Measurements from ENCODE around the gene TMEM117. TPM values are rescaled to one million over a fixed set of nuclear protein-coding genes. Genes with fewer than 3 reads are reported as not detected.

Gene TMEM117
- total RNA-seq, 1 donor from 2014 or later: 22.1 TPM

DNA sequence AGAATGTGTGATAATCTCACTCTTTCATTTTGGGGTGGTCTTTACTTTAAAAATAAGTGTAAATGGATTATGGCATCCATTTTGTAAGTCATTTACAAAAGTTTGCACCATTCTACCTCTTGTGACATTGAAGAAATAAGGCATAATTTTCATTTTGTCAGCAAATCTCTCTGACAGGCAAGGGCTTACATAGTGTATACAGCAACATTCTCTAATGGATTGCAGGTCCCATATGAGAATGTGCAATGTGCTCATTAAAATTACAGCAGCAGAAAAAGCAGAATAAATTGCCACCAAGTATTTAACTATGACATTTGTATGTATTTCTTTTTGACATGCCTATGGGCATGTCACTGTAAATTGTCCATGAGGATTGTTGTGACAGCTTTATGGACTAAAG lies 223.6 kb downstream of the TMEM117 start:
- H3K27me3 ChIP-seq: no peaks in the 10 kb centered on the region
- intact Hi-C loops (cut with DNase I): no loop called here
- no peaks in the 10 kb centered on the region for H3K36me3 ChIP-seq

DNA sequence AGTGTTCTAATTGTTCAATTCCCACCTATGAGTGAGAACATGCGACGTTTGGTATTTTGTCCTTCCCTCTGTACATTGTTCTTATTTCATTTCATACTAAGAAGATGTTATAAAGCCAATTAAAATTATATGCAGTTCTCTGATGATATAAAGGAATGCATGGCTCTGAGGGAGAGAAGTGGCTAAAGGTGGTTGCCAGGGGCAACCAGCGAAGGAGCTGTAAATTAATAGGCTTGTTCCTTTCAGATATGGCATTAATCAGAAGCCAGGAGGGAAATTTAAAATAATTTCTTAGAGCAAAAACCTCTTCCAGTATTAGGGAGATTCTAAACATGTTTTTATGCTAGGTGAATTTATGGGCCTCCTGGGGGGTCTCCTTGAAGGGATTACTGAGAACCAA lies 227.8 kb downstream of the TMEM117 start:
- intact Hi-C loops (cut with DNase I): no loop called here
- DNase-seq (ENCODE audit: extremely low spot score in 2 of 2): no peak
- H3K9me3 ChIP-seq: no peaks in the 10 kb centered on the region
- H3K4me3 ChIP-seq: no peak overlapping the region
- no peaks in the 10 kb centered on the region for H3K27me3 ChIP-seq
- TF ChIP-seq POLR2AphosphoS5 (IDR thresholded peaks at IDR 0.05; ENCODE audit: insufficient read depth in 1 of 2, low read depth in 1 of 2) (no peak), POLR2A (IDR thresholded peaks at IDR 0.05) (no peak)
- TF ChIP-seq, protein P1, sequence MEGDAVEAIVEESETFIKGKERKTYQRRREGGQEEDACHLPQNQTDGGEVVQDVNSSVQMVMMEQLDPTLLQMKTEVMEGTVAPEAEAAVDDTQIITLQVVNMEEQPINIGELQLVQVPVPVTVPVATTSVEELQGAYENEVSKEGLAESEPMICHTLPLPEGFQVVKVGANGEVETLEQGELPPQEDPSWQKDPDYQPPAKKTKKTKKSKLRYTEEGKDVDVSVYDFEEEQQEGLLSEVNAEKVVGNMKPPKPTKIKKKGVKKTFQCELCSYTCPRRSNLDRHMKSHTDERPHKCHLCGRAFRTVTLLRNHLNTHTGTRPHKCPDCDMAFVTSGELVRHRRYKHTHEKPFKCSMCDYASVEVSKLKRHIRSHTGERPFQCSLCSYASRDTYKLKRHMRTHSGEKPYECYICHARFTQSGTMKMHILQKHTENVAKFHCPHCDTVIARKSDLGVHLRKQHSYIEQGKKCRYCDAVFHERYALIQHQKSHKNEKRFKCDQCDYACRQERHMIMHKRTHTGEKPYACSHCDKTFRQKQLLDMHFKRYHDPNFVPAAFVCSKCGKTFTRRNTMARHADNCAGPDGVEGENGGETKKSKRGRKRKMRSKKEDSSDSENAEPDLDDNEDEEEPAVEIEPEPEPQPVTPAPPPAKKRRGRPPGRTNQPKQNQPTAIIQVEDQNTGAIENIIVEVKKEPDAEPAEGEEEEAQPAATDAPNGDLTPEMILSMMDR (IDR thresholded peaks at IDR 0.05): no peak
- H3K36me3 ChIP-seq: no peaks in the 10 kb centered on the region
- H3K27ac ChIP-seq: no peak overlapping the region
- H3K4me1 ChIP-seq: no peaks in the 10 kb centered on the region

More for the DNA sequence above, 223.6 kb downstream of the TMEM117 start:
- Histone ChIP-seq H3K9me3 (no peaks in the 10 kb centered on the region), H3K4me1 (no peaks in the 10 kb centered on the region), H3K27ac (no peak overlapping the region), H3K4me3 (no peak overlapping the region)
- TF ChIP-seq, protein P1 (IDR thresholded peaks at IDR 0.05): no peak
- TF ChIP-seq POLR2AphosphoS5 (IDR thresholded peaks at IDR 0.05; ENCODE audit: insufficient read depth in 1 of 2, low read depth in 1 of 2) (no peak), POLR2A (IDR thresholded peaks at IDR 0.05) (no peak)
- DNase-seq (ENCODE audit: extremely low spot score in 2 of 2): no peak

DNA sequence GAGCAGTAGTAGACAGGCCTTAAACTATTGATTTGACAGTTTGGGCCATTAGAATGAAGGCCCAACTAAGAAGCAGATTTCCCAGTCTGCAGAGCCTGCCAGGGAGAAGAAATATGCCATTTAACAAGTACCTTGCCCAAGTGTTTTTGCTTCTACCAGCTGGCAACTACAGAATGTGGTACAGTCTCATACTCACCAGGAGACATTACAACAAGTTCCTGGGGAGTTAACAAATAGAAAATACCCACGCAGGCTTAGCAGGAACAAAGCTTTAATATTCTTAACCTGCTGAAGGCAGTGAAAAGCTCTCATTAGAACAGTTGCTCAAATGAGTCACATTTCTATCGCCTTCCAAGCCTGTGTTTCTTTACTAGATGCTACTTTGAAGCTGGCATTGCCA lies 241.0 kb downstream of the TMEM117 start:
- Histone ChIP-seq H3K27me3 (no peaks in the 10 kb centered on the region), H3K36me3 (no peaks in the 10 kb centered on the region), H3K27ac (no peak overlapping the region), H3K9me3 (no peaks in the 10 kb centered on the region), H3K4me1 (peaks cover 10% of the 10 kb centered on the region), H3K4me3 (no peak overlapping the region)
- no peak for TF ChIP-seq POLR2A (IDR thresholded peaks at IDR 0.05)
- TF ChIP-seq, protein P1 (IDR thresholded peaks at IDR 0.05): no peak
- TF ChIP-seq POLR2AphosphoS5 (IDR thresholded peaks at IDR 0.05; ENCODE audit: insufficient read depth in 1 of 2, low read depth in 1 of 2): no peak
- no peak for DNase-seq (ENCODE audit: extremely low spot score in 2 of 2)
- intact Hi-C loops (cut with DNase I): no loop called here

DNA sequence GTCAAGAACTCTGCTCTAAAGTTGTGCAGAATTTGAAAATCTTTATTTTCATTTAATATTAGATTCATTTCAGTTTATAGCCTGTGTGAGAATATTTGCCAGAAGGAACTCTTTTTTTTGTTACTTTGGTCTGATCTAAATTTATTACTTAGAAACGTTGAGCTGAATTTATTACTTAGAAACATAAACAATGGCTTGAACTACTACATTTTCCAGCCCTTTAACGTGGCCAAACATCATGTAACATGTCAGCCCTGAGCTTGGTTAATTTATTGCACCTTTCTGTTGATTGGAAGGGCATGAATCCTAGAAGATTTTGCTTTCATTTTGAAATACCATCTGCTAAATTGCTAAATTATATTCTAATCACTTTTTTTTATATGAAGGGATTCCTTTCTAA lies 241.4 kb downstream of the TMEM117 start:
- DNase-seq (ENCODE audit: extremely low spot score in 2 of 2): no peak
- Histone ChIP-seq H3K4me1 (peaks cover 10% of the 10 kb centered on the region), H3K36me3 (no peaks in the 10 kb centered on the region), H3K27me3 (no peaks in the 10 kb centered on the region), H3K4me3 (no peak overlapping the region), H3K9me3 (no peaks in the 10 kb centered on the region), H3K27ac (no peak overlapping the region)
- TF ChIP-seq, protein P1 (IDR thresholded peaks at IDR 0.05): no peak
- TF ChIP-seq POLR2AphosphoS5 (IDR thresholded peaks at IDR 0.05; ENCODE audit: insufficient read depth in 1 of 2, low read depth in 1 of 2) (no peak), POLR2A (IDR thresholded peaks at IDR 0.05) (no peak)
- intact Hi-C loops (cut with DNase I): no loop called here

DNA sequence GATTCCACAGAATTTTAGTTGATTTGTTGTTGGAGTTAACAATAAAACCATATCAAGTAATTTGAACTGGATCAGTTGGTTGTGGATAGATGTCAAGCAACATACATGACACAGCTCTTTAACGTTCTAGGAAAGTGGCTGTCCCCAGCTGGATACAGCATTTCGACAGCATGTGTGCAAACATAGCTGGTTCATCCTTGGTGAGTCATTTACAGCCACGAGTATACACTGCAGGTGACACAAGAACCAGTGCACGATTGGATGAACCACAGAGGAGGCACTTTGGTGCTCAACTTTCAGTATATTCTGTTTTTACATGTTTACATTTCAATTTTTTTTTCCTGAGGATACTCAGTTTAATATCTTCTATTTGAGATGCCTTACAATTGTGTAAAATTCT lies 242.4 kb downstream of the TMEM117 start:
- H3K27ac ChIP-seq: no peak overlapping the region
- no peaks in the 10 kb centered on the region for H3K27me3 ChIP-seq
- no peaks in the 10 kb centered on the region for H3K36me3 ChIP-seq
- DNase-seq (ENCODE audit: extremely low spot score in 2 of 2): no peak
- no peaks in the 10 kb centered on the region for H3K9me3 ChIP-seq
- TF ChIP-seq POLR2AphosphoS5 (IDR thresholded peaks at IDR 0.05; ENCODE audit: insufficient read depth in 1 of 2, low read depth in 1 of 2) (no peak), POLR2A (IDR thresholded peaks at IDR 0.05) (no peak)
- TF ChIP-seq, protein P1 (IDR thresholded peaks at IDR 0.05): no peak
- H3K4me1 ChIP-seq: peaks cover 10% of the 10 kb centered on the region
- intact Hi-C loops (cut with DNase I): no loop called here
- no peak overlapping the region for H3K4me3 ChIP-seq
